Limb (tissue), 2 donors: ENCODE data around the gene LYPD6B.

Source experiments
- DNase-seq, 2 donors: peaks; one replicate each; pipeline ENCODE4 v3.0.0-alpha.2; 2016; ENCODE audit errors: extremely low spot score in 2 of 2

Gene LYPD6B, protein sequence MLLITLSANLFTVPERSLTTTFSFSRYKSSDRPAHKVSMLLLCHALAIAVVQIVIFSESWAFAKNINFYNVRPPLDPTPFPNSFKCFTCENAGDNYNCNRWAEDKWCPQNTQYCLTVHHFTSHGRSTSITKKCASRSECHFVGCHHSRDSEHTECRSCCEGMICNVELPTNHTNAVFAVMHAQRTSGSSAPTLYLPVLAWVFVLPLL

DNA sequence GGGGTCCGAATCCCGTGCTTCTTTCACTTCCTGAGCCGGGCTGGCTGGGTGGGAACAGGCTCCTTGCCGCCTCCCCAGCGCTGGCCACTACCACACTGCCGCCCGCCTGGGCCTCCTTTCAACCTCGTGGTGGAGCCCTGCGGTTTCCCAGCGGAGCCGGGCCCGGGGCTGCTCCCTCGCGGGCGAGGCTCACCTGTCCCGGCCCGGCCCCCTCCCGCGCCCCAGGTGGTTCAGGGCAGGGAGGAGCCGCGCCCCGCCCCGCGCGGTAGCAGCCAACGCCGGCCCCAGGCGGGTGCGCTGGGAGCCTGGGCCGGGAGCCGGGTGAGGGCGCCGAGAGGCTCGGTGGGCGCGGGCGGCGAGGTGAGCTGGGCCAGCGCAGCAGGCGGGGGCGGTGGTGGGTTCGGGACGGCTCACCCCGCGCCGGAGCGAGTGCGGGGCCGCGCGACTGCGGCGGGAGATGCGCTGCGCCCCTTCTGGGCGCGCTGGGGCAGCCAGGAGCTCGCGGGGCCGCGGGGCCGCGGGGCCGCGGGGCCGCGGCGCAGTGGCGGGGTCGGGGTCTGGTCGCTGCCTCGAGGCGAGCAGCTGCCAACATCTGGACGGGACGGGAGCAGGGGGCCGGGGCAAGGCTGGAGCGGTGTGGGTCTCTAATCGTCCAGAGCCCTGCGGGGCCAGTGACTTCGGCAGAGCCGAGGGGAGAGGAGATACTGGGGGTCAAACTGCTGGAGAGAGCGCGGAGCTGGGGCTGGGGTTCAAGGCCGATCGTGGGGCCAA lies at the start of gene LYPD6B:
LYPD6B (plus strand) TSS at position 258 of the 771 bp plus-strand sequence. CDS start 92,250 bp downstream, outside the sequence.
- DNase-seq: peak in 1 of 2 donors; percentile 55

DNA sequence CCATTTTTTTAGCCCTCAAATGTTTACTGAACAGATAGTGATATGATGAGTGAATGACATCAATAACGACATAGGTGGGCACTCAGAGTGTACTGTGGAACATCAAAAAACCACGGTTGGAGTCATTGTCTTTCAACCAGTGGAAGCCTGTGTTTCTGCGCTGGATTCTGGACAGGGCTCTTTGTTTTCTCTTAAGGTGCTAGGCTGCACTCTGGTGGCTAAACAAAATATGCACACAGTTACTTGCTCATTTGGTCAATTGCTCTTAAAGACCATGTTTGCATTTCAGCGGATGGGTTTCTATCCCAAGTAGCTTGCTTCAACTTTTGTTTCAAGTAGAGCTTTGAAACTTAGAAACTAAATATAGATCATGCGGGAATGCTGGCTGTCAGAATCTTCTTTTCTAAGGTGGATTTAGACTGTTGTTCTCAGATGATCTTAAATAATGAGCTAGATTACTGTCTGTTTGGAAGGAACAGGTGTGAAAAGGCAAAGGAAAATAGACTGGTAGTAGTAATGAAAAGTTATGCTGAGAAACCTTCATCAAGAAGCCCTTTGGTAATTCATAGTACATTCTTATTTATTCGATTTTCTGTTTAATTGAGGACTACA lies 48.5 kb upstream of the LYPD6B start:
- peak; percentile 71 to 77 for DNase-seq

DNA sequence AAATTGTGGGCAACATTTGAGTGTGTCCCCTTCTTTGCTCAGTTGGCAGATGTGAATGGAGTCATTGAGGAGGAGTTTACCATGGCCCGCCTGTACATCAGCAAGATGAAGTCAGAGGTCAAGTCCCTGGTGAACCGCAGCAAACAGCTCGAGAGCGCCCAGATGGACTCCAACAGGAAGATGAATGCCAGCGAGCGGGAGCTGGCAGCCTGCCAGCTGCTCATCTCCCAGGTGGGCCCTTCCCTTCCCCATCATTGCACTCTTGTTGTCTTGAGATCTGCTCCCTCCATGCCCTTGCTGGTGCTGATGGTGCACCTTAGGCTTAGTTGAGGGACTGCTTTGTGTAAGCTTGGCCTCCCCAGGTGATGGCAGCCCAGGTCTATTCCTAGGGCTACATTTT lies 47.5 kb upstream of the LYPD6B start:
- no peak for DNase-seq

DNA sequence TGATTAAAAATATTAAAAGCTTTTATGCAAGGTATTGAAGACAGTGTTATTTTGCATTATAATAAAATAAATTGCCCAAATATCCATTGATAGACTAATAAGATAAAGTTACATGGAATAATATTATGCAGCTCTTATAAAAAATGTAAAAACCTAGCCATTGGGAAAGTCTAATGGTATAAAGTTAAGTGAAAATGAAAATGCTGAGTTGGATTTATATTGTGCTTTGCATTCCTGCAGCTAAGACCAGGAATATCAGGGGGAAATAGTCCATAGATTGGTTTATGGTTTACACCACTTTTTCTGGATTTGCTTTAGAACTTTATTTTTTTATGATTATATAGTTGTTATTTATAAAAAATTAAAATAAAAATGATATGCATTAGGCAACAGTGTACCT lies 46.1 kb upstream of the LYPD6B start:
- no peak for DNase-seq

DNA sequence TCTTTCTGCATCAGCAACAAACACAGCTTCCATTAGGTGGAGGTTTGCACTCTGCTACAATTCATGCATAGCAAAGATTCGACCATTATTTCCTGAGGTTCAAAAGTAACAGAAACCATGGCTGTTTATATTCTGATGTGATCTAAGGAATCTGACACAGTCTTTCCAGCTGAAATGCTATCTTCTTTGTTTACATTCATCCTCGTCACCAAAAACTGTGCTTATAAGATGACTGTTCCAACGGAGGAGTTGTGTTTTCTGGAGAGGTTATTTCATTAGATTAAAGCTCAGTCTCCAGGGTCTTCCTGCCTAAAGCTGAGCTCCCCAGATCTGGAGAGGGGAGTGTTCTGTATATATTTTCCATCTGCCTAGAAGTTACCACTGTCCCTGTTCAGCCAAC lies 45.1 kb upstream of the LYPD6B start:
- no peak for DNase-seq

DNA sequence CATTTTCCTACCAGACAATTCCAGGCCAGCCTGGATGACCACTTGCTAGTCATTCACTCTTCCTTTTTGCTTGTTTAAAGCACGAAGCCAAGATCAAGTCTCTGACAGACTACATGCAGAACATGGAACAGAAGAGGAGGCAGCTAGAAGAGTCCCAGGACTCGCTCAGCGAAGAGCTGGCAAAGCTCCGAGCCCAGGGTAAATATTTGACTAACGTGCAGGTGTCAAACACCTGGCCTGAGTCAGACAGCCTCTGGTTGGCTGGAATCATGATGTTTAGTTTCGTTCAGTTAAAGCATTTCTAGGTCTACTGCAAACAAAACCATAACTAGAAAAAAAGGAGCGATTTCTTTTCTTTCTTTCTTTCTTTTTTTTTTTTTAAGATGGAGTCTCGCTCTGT lies 44.2 kb upstream of the LYPD6B start:
- DNase-seq: no peak

DNA sequence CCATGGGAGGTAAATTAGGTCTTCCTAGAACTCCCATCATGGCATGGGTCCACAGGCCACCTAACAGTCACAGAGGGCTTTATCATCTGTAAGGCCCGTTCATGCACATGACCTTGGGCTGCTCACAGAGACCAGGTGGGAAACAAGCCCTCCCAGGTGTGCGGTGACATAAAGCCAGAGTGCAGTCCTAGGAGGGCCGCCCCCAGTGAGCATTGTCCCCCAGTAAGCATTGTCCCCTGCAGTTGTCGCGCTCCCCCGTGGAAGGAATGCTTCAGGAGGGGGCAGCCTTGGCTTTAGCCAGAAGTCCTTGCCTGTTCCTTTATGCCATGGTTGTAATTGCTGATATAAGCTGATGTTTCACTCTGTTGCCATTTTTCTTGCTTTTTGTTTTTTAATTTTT lies 41.7 kb upstream of the LYPD6B start:
- DNase-seq: no peak

DNA sequence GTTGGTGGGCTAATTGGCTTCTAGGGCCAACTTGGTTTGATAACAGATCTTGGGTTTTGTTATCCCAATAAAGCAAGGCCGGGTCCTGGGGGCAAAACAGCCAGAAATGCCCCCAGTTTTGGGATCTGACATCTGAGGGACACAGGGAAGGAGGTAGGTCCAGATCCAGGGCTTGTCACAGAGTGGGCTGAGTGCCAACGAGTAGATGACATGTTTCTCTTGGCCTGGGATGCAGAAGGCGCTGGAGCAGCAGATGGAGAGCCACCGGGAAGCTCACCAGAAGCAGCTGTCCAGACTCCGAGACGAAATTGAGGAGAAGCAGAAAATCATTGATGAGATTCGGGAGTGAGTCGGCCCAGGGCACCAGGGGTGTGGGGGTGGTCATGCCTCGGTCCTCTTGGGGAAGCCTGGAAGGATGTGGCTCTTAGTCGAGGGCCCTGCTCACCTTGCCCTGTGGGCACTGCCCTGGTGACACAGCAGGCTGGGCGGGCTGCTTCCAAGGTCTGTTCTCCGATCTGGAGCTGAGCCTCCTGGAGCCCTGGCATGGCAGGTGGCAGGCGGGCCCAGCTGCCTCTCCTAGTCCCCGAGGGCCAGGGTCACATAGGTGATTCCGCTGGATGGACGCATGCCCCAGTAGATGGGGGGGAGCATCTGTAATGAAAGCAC lies 40.2 kb upstream of the LYPD6B start:
- DNase-seq: no peak

DNA sequence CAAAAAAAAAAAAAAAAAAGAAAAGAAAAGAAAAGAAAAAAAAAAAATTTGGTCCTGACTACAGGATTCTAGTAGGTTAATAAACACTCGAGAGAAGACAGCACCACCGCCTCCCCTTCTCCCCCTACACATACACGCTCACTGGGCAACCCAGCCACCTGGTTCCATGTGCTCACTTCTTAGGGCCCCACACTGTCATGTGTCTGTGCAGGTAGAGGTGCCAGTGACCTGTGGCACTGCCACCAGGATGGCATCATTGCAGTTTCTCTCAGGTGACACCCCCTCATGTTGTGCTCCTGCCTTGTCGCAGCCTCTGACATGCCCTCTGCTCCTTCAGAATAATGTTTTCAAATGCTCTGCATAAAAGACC lies 39.7 kb upstream of the LYPD6B start:
- DNase-seq: no peak

DNA sequence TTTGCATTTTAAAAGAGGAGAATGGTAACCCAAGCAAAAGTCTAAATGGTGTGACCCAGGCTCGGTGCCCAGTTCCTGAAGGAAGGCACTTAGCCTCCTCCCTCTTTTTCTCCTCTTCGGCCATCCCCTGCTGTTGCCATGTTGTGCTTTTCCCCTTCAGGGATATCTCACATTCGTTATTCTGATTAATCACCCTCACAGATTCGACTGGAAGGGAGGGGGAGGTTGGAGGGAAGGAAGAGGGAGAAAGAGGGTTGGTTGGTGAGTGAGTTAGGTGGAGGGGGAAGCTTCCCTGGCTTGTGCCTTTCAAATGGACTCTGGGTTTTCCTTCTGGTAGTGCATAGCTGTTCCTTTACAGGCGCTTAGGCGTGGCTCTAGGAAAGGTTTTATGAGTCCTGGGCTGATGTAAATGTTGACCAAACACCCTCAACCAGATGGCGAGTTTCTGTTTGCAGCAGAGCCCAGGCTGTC lies 39.0 kb upstream of the LYPD6B start:
- DNase-seq: no peak

DNA sequence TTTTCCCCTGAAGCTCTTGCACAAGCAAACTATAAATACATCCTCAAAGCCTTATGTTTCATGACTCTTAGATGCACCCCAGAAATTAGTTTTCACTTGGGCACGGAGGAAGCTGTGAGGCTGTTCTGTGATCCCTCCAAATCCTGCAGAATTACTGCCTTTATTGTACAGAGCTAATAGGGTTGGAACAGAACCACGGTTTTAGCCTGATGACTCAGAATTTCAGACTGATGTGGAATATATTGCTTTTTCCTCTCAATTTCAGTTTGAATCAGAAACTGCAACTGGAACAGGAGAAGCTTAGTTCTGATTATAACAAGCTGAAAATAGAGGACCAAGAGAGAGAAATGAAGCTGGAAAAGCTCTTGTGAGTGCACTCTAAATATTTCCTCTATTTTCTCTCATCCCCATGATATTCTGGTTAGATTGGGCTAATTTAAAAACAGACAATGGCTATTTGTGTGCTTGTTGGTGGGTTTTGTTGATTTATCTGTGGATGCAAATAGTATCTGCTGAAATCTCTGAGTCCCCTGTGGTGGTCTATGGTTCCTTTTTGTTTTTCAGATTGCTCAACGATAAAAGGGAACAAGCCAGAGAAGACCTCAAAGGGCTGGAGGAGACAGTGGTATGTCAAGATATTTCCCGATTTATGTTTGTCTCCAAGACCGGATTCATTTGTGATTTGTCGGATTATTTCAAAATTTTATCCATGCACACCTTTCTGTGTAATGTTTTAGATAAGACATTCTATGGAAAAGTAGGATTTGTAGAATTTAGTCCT lies 38.2 kb upstream of the LYPD6B start:
- DNase-seq: no peak

DNA sequence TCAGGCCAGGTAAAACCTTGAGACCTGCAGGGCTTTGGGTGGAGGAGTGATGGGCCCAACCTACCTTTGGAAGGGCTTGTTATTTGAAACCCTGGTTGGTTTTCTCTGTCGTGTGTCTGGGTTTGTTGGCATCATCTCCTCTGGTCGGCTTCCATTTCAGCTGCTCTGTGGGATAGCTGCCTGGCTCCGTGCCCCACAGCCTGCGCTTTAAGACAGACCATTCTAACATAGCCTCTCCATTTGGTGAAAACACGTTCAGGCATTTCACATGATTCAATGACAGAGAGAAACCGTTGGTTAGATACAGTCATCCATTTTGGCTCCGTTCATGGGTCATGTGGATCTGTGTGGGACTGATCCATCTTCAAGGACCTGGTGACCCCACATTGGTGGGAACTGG lies 37.0 kb upstream of the LYPD6B start:
- no peak for DNase-seq

DNA sequence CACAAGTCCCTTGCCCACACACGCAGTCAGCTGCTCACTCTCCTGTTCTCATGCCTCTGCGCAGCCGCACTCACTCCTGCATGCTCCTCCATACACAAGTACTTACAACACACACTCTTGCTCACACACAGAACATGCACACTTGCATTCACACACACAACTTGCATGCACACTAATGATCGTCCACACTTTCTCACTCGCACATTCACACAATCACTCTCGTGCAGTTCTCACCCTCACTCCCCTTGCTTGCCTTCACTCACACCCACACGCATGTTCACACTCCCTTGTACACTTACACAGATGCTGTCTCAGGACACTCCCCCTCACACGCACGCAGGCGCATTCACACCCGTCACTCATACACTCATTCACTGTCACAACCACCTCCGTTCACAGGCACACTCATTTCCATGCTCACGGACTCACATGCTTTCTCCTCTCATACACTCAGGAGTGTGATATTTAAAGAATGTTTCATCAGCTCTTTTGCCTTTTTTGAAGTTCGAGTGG lies 36.1 kb upstream of the LYPD6B start:
- no peak for DNase-seq

DNA sequence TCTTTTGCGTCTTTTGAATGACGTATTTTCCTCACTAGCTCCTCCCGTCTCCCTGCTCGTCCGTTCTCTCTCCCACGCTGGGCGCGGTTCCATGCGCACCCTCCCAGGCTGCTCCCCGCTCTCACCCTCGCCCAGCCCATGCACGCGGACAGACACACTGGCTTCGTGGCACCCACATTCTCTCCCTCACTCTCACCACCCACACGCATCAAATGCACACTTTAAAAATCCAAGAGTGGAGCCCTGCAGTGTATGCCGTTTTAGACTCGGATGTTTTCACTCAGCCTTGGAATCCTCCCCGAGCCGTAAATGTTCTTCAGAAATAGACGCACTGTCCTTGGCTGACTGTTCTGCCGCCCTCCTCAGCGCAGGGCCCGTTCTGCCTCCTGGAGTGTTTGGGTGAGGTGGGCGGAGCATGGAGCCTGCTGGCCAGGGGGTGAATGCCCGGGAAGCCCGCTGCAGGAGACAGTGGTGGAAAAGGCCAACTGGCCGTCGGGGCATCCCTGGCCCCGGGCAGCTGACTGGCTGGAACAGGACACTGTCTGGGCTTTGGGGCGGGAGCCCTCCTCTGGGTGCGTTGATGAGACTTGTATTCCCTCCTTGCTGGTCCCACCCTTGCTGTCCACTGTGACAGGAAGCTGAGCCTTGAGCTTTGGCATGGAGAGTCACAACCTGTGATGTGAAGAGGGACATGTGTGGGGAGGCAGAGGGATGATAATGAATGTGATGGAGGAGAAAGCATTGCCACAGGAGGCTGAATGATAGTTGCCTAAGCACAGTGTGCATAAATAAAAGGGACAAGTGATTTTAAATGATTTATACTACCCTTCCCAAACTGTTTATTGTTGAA lies 35.4 kb upstream of the LYPD6B start:
- DNase-seq: no peak

DNA sequence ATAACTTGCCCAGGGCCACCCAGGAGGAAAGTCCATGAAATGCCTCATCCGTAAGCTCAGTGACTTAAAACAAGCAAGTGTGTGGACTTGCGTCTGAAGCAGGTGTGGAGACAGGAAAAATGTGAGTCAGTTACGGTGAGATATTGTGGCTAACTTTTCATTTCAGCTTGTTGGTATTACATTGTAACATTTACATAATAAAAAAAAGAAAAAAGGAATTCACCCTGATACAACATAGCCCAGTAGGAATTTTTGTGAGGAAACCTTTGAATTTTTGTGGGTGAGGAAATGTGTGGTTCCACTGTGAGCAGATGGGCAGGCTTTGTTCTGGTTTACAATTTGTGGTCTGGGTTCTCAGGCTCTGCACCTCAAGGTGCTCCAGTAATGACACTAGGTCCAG lies 33.7 kb upstream of the LYPD6B start:
- no peak for DNase-seq

DNA sequence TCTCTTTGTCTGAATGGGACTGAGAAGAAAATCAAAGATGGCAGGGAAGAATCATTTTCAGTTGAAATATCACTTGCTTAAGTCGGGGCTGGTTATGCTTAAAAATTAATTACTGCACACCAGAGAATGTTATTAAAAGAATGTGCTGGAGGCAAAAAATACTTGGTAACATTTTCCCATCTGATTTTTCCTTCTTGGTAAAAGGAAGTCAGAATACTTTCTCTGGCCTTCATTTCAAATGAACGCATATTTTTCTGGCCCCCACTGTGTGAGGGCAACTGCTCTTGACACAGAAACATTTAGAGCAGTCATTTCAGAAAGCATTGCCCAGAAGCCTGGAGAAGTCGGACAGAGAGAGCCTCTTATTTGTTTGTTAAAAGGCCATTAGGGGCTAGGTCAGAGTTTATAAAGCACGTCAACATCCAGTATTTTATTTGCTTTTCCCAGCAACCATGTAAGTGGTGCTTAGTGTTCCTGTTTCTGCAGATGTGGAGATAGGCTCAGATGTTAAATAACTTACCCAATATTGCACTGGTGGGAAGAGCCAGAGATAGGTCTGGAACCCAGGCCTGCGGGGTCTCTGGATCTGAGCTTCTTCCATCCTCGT lies 32.9 kb upstream of the LYPD6B start:
- DNase-seq: no peak

DNA sequence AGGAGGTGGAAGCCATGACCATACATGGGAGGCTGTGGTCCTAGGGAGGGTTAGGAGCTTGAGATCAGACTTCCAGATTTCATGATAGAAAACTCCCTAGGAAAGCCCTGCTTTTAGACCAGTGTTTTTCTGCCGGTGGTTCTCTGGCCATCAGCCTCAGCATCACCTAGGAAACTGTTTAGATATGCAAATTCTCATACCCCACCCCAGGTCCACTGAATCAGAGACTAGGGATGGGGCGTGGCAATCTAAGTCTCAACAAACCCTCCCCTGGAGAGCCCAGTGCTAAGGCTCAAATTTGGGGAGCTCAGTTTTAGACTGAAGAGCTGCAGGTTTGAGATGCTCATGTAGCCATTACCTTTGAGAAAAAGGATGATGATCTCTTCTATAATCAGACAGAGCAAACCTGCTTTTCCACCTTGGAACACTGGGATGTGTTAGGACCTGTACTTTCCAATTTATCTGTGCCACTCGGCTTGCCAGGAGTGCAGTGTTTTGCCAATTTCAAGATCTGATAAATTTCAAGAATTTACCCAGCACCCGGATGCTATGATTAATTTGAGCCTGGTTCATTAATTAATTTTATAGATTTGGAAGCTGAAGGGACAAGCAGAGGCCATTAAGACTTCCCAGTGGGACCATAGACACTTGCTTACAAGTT lies 31.5 kb upstream of the LYPD6B start:
- DNase-seq: no peak

DNA sequence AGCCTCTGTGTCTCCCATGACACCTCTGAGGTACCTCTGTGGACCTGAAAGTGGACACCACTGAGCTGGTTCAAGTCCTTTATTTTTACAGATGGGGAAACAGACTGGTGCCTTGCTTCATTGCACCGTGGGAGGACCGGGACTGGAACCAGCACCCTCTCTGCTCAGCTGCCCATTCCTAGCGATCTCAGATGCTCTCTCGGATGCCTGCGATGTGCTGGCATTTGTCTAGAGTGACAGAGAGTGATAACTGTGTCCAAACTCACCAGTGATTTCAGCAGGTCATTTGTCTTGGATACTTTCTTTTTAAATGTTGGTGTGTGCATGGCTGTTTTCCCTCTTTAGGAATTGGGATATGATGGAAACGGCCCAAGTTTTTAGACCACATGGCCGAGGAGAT lies 30.1 kb upstream of the LYPD6B start:
- DNase-seq: no peak
